Activated CD4-positive, alpha-beta T cell treated with anti-CD3 and anti-CD28 coated beads for 24 hours (primary cell): ENCODE results near the gene CCDC192.

ENCODE experiments used
- DNase-seq, 2 donors: peaks; one replicate each; pipeline ENCODE4 v3.0.0-alpha.2; 2020; ENCODE audit warnings: low read depth in 2 of 2

The CCDC192 gene

GRCh38 chr5:127923804-127924570, 220.8 kb downstream of the CCDC192 start:
- DNase-seq = no peak

DNA sequence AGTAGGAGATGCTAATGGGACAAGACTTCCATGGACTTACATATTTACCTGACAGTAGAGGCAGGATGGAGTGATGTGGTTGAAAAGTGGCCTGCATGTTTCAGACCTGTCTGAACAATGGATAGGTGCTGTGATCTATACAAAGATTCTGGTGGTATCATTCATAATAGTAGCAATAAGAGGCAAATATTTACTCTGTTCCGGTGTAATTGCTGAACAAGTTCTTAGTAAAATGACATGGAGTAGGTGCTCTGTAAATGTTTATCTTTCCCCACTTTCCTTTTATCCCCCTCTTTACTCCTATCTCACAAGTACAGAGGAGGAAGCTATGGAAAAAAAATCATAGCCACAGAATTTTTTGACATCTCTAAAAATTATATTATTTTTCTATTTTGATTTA, 221.4 kb downstream of the CCDC192 start:
- DNase-seq = no peak

DNA sequence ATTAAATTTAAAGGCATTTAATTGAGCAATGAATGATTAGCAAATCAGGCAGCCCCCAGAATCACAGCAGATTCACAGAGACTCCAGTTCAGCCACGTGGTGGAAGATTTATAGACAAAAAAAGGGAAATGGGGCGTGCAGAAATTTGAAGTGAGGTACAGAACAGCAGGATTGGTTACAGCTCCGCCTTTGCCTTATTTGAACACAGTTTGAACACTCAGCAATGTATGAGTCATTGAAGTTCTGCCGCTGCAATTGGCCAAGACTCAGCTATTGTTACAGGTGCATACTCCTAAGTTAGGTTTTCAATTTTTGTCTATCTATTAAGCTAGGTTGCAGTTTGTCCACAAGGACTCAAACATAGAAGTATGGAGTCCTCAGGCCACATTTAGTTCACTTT, 222.7 kb downstream of the CCDC192 start:
- no peak for DNase-seq

GRCh38 chr5:127926974-127927373, 223.8 kb downstream of the CCDC192 start:
- no peak for DNase-seq

DNA sequence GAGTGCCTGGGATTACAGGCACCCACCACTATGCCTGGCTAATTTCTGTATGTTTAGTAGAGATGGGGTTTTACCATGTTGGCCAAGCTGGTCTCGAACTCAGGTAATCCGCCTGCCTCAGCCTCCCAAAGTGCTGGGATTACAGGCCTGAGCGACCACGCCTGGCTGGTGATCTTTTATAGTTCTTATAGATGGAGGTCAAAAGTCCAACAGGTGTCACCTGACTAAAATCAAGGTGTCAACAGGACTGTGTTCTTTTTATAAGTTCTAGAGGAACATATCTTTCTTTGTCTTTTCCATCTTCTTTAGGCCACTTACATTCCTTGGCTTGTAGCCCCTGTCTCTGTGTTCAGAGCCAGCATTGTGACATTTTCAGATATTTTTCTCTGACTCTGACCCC, 224.9 kb downstream of the CCDC192 start:
- no peak for DNase-seq

DNA sequence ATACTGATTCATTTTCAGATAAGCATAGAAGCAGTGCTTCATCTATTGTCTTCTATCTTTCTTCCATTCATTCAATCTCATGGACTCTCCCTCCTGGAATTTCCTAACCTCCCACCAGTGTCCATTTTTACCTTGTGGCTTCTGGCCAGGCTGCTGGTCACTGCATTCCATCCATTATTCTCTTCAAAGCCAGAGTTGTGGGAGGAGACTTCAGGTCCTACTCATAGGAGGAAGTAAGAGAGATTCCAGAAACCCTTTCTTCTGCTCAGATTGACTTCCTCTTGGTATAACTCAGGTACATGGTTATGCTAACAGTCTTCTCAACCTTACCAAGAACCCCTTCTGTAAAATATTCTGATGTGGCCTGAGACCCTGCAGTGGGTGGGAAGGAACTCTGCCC, 227.1 kb downstream of the CCDC192 start:
- no peak for DNase-seq

DNA sequence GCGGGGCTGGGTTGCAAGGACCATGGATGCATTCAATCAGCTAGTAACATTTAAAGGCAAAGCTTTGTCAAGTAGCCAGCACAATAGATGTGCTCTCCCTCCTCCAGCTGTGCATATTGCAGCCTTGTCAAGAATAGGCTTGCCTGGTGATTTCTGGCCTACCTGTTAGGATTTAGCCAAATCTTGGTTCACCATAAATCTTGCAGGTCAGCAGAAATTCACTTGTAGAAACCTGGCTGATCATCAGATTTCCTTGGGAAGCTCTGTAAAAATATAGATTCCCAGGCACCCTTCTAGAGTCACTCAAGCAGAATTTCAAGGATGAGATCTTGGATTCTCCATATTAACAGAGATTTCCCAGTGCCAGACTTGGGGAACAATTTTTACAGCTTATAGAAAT, 228.2 kb downstream of the CCDC192 start:
- no peak for DNase-seq

- DNase-seq = no peak
These were observed 230.2 kb downstream of the CCDC192 start for GRCh38 chr5:127933348-127933747.

GRCh38 chr5:127934791-127935256, 231.6 kb downstream of the CCDC192 start:
- DNase-seq = no peak

GRCh38 chr5:127935398-127935797, 232.2 kb downstream of the CCDC192 start:
- DNase-seq = no peak

DNA sequence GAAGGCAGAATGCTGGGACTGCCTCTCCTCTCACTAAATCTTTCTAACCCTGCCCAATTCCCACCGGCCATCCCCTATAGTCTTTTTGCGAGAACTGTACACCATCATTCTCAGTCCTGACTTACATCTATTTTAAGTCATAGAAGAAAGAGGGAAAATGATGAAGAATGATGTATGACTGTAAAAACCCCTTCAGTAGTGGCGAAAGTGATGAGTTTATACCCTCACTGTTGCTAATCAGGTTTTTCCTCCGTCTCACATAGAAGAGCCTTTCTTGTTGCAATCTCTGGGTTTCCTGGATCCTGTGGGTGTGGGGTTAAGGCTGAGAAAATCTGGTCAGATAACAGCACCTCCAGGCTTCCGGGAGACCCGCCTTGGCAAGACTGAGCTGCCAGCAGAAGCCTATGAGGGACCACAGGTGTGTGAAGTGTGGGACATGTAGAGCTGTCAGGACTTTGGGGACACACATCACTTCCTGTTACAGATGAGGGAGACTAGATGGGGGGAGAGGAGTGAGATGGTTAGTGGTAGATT, 233.3 kb downstream of the CCDC192 start:
- no peak for DNase-seq

DNA sequence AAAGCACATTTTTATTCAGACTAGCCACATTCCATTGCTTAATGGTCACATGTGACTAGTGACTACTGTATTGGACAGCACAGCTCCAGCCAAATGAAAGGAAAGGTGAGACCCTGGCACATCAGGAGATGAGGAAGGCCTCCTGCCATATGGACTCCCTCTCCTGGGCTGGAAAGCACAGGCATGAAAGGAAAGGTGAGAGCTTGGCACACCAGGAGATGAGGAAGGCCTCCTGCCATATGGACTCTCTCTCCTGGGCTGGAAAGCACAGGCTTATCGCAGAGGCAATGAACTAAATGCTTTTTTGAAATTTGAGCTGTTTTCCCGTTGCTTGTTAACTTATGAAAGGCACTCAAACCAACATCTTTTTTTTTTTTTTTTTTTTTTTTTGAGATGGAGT, 235.6 kb downstream of the CCDC192 start:
- DNase-seq = no peak

DNA sequence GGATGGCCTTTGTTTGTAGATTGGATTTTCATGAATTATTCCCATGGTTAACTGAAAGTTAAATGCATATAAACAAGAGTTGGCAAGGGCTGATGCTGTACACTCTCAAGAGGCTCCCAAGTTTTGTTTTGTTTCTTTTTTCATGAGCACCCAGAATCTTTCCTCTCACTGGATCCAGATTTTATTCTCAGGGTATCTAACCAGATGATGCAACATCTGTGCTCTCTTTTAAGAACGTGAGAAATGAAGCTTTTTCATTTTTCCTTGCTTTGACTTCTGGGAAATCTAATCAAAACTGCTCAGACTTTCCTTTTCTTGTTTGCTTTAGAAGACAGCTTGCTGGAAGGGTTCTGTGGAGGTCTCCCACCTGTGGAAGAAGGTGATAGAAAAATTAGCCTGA, 237.7 kb downstream of the CCDC192 start:
- DNase-seq = no peak

DNA sequence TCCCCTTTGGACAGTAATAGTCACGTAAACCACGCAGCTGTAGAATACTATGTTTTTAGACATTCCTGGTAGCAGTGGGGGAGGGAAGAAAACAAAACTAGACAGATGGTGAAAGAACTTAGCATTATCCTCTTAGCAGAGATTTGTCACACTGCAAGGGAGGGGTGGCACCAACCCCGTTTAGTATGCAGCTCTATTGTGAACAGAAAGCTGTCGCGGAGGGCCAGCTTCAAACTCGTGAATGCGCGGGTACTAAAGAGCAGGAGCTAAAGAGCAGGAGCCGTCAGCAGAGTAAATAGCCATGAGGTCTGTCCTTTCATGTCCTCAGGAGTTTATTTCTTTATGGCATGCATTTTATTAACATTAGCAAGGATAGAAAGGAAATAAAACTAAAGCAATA, 238.5 kb downstream of the CCDC192 start:
- no peak for DNase-seq

DNA sequence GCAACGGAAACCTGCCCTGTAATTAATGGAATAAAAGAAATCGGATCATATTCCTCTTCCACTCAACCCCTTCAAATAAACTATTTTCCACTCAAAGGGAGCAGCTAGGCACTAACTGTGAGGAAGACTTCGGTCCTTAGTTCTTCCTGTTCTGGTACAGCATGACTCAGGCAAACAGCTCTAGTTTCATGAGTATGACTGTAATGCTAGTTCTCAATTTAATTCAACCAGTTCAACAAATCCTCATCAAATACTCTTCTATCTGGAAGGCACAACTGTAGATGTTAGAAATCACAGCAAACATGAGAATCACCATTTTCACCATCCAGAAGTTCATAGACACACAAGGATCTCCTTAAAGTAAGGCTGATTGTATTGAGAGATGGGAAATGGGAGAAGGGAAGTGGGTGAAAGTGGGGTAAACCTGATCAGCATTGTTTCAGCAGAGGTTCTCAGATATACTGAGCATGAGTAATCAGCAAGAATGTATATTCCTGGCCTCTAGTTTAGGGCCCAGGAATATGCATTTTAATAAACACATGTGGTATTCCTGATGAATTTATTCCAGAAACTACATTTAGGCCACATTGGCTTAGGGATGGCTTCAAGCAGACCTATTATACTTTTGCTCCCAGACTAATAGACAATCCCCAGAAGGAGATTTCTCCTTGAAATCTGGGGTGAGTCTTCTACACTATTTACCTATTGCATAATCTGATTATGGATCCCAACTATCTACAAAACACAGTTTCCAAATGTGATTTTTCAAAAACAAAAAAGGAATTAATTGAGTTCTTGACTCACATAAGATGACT, 239.3 kb downstream of the CCDC192 start:
- DNase-seq = no peak

- DNase-seq = no peak
These were observed 239.8 kb downstream of the CCDC192 start for GRCh38 chr5:127943061-127943371.

GRCh38 chr5:127944125-127944524, 240.9 kb downstream of the CCDC192 start:
- DNase-seq = no peak

DNA sequence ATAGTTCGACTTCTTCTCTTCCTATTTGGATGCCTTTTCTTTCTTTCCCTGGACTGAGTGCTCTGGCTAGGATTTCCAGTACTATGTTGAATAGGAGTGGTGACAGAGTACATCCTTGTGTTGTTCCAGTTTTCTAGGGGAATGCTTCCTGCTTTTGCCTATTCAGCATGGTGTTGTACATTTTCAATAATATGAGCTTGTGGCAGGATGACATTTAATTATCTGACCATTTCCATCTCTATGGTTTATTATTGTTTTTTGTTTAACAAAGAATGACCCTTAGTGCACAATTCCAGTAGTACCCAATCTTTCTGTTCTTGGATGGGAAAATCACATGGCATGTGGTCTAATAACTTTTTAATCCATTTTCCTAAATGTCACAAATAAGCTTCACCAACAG, 244.8 kb downstream of the CCDC192 start:
- DNase-seq = no peak

- DNase-seq = no peak
These were observed 247.7 kb downstream of the CCDC192 start for GRCh38 chr5:127950707-127951391.

DNA sequence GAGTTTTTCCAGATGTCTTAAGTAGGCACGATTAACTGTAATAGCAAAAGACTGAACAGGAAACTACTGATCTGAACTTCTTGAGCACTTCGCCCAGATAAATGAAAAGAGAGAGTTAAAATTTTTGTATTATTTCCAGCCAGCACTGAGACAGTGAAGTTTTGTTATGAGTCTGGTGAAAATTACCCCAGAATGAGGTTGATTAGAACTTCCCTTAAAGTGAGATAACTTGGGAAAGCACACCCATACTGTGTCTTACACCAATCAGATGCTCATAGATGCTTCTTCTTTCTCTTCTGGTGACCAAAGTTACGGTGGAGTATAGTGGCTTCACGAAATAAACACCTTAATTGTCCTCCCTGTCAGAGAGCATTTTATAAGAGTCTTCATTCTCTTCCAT, 248.6 kb downstream of the CCDC192 start:
- no peak for DNase-seq

DNA sequence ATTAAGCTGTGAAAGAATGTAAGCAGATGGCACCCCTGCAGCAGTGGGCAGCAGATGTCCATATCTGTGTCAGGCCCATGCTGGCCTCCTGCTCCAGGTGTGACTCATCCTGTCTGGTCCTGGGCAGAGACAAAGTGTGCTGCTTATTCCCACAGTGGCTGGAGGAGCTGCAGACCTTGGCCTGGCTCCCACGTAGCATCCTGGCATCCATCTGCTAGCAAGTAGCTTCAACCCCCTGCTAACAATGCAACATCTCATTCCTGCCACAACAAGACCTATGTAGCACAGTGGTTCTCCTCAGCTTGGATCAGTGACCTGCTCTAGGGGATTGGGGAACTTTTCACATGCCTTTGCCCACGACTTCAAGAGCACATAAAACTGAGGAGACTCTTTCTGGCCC, 254.0 kb downstream of the CCDC192 start:
- DNase-seq = no peak

- DNase-seq = no peak
These were observed 254.6 kb downstream of the CCDC192 start for GRCh38 chr5:127957701-127958239.
